H1 (cell line): ENCODE measurements around the gene ZNF521. TPM values are rescaled to one million over a fixed set of nuclear protein-coding genes. Genes with fewer than 3 reads are reported as not detected.

Experiments used
- KDM4A ChIP-seq: IDR thresholded peaks from one replicate; pipeline ENCODE4 v1.7.1; 2012; ENCODE audit warnings: low read depth, mild to moderate bottlenecking, moderate library complexity, low read length, inconsistent platforms; ENCODE audit not compliant: severe bottlenecking
- SIN3A ChIP-seq, 2 experiments: IDR thresholded peaks in 1 of 2; conservative IDR thresholded peaks in 1 of 2; 2 replicates each; pipeline ENCODE4 v1.6.1; 2011 to 2012; ENCODE audit warnings: low read length in 2 of 2, improper control_type of control experiment in 1 of 2, low read depth in 1 of 2, mild to moderate bottlenecking in 1 of 2
- SP2 ChIP-seq: IDR thresholded peaks from 2 replicates; pipeline ENCODE4 v1.6.1; 2012; ENCODE audit warnings: mild to moderate bottlenecking, low read length, inconsistent platforms
- SUZ12 ChIP-seq: fragments of 200-600 bp; sonication (generic); IDR thresholded peaks from 2 replicates; pipeline ENCODE4 v1.6.1; 2012; ENCODE audit warnings: mild to moderate bottlenecking, inconsistent platforms, low read length, moderate library complexity, mixed read lengths
- YY1 ChIP-seq: IDR thresholded peaks from 2 replicates; pipeline ENCODE4 v1.6.1; 2011; ENCODE audit warnings: low read depth, mild to moderate bottlenecking, low read length
- polyA plus RNA-seq, 7 experiments: library from polyadenylated mRNA; depleted of rRNA in 3 of 7; stranded (reverse) in 5 of 7; unstranded in 2 of 7; fragments of >200 nt in 5 of 7; fragments of 200-250 nt in 2 of 7; gene quantifications; 1 replicate in 5 of 7; 2 replicates in 1 of 7; 4 replicates in 1 of 7; pipeline versions ENCODE4 v1.2.1 to v1.2.3, GENCODE V29; 2011 to 2013; ENCODE audit warnings: missing spikeins in 2 of 7, mixed read lengths in 2 of 7
- total RNA-seq: library from RNA; stranded (reverse); fragmentation: NEBNext Ultra II Directional; extraction: Animal tissue kit (Norgen Biotek cat#: 25700); gene quantifications from 2 replicates; pipeline ENCODE4 v1.2.1, GENCODE V29; 2021
- TF ChIP-seq, protein P1 (sequence below): fragments of 300-600 bp; sonication (generic); IDR thresholded peaks from 2 replicates; pipeline ENCODE4 v1.7.1; 2012; ENCODE audit warnings: low read length, moderate library complexity, mild to moderate bottlenecking, inconsistent platforms; ENCODE audit not compliant: insufficient replicate concordance
- TF ChIP-seq, protein P2 (sequence below): IDR thresholded peaks from 2 replicates; pipeline ENCODE4 v1.6.1; 2012; ENCODE audit warnings: inconsistent platforms

Gene ZNF521
- total and polyA plus RNA-seq, 2 of the 8 experiments (the other 6 are each of a cell fraction or from before 2014, with no cell fraction given), result 9.5 to 15.8 TPM

DNA sequence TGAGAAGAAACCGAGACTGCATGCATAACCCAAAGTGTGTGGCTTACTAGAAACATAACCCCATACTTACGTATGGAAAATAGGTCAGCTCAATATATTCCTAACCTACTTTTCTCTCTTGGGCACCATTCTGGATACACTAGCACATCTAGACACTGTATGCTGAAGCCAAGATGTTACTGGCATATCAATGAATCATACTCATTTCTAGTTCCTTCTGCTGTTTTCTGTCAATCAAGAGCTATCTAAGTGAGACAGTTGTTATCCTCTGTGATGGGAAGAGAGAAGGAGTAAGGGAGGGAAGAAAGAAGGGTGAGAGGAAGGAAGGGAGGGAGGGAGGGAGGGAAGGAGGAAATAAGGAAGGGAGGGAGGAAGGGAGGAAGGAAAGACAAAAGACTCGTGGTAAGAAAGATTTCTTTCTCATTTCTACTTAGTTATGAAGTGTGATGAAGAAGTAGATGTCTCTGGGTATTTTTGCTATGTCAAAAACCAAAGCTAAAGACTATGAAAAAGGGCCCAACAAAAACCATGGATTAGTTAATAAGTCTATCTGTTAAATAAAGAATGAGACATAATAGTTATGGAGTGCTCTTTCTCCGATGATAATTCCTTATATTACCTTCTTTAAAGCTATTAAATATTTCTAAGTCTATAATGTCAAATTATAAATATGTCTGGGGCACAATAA is 248.4 kb downstream of the ZNF521 start (continued):
- TF ChIP-seq SP2 (no peak), SIN3A (conservative IDR thresholded peaks at IDR 0.05 in 1 of 2, IDR thresholded peaks at IDR 0.05 in 1 of 2; ENCODE audit: low read depth in 1 of 2, low read length in 2 of 2) (no peak), KDM4A (no peak), YY1 (no peak), SUZ12 (no peak)
- TF ChIP-seq, protein P1, sequence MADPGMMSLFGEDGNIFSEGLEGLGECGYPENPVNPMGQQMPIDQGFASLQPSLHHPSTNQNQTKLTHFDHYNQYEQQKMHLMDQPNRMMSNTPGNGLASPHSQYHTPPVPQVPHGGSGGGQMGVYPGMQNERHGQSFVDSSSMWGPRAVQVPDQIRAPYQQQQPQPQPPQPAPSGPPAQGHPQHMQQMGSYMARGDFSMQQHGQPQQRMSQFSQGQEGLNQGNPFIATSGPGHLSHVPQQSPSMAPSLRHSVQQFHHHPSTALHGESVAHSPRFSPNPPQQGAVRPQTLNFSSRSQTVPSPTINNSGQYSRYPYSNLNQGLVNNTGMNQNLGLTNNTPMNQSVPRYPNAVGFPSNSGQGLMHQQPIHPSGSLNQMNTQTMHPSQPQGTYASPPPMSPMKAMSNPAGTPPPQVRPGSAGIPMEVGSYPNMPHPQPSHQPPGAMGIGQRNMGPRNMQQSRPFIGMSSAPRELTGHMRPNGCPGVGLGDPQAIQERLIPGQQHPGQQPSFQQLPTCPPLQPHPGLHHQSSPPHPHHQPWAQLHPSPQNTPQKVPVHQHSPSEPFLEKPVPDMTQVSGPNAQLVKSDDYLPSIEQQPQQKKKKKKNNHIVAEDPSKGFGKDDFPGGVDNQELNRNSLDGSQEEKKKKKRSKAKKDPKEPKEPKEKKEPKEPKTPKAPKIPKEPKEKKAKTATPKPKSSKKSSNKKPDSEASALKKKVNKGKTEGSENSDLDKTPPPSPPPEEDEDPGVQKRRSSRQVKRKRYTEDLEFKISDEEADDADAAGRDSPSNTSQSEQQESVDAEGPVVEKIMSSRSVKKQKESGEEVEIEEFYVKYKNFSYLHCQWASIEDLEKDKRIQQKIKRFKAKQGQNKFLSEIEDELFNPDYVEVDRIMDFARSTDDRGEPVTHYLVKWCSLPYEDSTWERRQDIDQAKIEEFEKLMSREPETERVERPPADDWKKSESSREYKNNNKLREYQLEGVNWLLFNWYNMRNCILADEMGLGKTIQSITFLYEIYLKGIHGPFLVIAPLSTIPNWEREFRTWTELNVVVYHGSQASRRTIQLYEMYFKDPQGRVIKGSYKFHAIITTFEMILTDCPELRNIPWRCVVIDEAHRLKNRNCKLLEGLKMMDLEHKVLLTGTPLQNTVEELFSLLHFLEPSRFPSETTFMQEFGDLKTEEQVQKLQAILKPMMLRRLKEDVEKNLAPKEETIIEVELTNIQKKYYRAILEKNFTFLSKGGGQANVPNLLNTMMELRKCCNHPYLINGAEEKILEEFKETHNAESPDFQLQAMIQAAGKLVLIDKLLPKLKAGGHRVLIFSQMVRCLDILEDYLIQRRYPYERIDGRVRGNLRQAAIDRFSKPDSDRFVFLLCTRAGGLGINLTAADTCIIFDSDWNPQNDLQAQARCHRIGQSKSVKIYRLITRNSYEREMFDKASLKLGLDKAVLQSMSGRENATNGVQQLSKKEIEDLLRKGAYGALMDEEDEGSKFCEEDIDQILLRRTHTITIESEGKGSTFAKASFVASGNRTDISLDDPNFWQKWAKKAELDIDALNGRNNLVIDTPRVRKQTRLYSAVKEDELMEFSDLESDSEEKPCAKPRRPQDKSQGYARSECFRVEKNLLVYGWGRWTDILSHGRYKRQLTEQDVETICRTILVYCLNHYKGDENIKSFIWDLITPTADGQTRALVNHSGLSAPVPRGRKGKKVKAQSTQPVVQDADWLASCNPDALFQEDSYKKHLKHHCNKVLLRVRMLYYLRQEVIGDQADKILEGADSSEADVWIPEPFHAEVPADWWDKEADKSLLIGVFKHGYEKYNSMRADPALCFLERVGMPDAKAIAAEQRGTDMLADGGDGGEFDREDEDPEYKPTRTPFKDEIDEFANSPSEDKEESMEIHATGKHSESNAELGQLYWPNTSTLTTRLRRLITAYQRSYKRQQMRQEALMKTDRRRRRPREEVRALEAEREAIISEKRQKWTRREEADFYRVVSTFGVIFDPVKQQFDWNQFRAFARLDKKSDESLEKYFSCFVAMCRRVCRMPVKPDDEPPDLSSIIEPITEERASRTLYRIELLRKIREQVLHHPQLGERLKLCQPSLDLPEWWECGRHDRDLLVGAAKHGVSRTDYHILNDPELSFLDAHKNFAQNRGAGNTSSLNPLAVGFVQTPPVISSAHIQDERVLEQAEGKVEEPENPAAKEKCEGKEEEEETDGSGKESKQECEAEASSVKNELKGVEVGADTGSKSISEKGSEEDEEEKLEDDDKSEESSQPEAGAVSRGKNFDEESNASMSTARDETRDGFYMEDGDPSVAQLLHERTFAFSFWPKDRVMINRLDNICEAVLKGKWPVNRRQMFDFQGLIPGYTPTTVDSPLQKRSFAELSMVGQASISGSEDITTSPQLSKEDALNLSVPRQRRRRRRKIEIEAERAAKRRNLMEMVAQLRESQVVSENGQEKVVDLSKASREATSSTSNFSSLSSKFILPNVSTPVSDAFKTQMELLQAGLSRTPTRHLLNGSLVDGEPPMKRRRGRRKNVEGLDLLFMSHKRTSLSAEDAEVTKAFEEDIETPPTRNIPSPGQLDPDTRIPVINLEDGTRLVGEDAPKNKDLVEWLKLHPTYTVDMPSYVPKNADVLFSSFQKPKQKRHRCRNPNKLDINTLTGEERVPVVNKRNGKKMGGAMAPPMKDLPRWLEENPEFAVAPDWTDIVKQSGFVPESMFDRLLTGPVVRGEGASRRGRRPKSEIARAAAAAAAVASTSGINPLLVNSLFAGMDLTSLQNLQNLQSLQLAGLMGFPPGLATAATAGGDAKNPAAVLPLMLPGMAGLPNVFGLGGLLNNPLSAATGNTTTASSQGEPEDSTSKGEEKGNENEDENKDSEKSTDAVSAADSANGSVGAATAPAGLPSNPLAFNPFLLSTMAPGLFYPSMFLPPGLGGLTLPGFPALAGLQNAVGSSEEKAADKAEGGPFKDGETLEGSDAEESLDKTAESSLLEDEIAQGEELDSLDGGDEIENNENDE, result no peak
- TF ChIP-seq, protein P2, sequence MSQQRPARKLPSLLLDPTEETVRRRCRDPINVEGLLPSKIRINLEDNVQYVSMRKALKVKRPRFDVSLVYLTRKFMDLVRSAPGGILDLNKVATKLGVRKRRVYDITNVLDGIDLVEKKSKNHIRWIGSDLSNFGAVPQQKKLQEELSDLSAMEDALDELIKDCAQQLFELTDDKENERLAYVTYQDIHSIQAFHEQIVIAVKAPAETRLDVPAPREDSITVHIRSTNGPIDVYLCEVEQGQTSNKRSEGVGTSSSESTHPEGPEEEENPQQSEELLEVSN, result no peak
